Adipocyte (in vitro differentiated cells): ENCODE measurements around the gene AQP12A.
A peak's percentile ranks its signal among the peaks of the same experiment; 100 is the strongest.

ENCODE experiments used
- DNase-seq: peaks from one replicate; pipeline ENCODE4 v3.0.0-alpha.2; 2015; ENCODE audit warnings: low read depth
- H3K27me3 ChIP-seq: replicated peaks from 2 replicates; pipeline ENCODE4 v1.7.0; 2013; ENCODE audit warnings: mild to moderate bottlenecking, low read length, moderate library complexity; ENCODE audit not compliant: control insufficient read depth, insufficient read depth
- H3K36me3 ChIP-seq: 2 replicates; pipeline ENCODE4 v1.7.0; 2013; ENCODE audit warnings: low read length, mild to moderate bottlenecking, moderate library complexity; ENCODE audit not compliant: control insufficient read depth, insufficient read depth, severe bottlenecking
- H3K4me1 ChIP-seq: 2 replicates; pipeline ENCODE4 v1.7.0; 2013; ENCODE audit warnings: mild to moderate bottlenecking, low read length, moderate library complexity; ENCODE audit not compliant: control insufficient read depth, insufficient read depth
- H3K4me3 ChIP-seq: 2 replicates; pipeline ENCODE4 v1.7.0; 2013; ENCODE audit warnings: mild to moderate bottlenecking, low read length, moderate library complexity
- H3K9ac ChIP-seq: 2 replicates; pipeline ENCODE4 v1.7.0; 2013; ENCODE audit warnings: mild to moderate bottlenecking, low read length, moderate library complexity
- H3K9me3 ChIP-seq: 2 replicates; pipeline ENCODE4 v1.7.0; 2013; ENCODE audit warnings: mild to moderate bottlenecking, low read length, moderate library complexity; ENCODE audit not compliant: control insufficient read depth

The AQP12A gene

GRCh38 chr2:240702640-240703011 lies 11.0 kb downstream of the AQP12A start:
- Histone ChIP-seq H3K4me3 (no peak overlapping the region), H3K4me1 (no peaks in the 10 kb centered on the region), H3K36me3 (no peaks in the 10 kb centered on the region), H3K9me3 (no peaks in the 10 kb centered on the region), H3K9ac (no peak overlapping the region), H3K27me3 (peaks cover 46% of the 10 kb centered on the region)
- no peak for DNase-seq

- H3K9me3 ChIP-seq, result peaks cover 6% of the 10 kb centered on the region
- H3K27me3 ChIP-seq, result peaks cover 56% of the 10 kb centered on the region
- no peaks in the 10 kb centered on the region for H3K36me3 ChIP-seq
- no peak for DNase-seq
- H3K9ac ChIP-seq, result no peak overlapping the region
- no peaks in the 10 kb centered on the region for H3K4me1 ChIP-seq
- H3K4me3 ChIP-seq, result no peak overlapping the region
Measured at GRCh38 chr2:240703417-240704341, 12.0 kb downstream of the AQP12A start.

GRCh38 chr2:240704651-240705050 lies 13.0 kb downstream of the AQP12A start:
- H3K27me3 ChIP-seq, result peaks cover 66% of the 10 kb centered on the region
- no peak overlapping the region for H3K9ac ChIP-seq

GRCh38 chr2:240705204-240705791 lies 13.6 kb downstream of the AQP12A start:
- Histone ChIP-seq H3K36me3 (no peaks in the 10 kb centered on the region), H3K4me1 (no peaks in the 10 kb centered on the region), H3K4me3 (no peak overlapping the region), H3K9me3 (peaks cover 8% of the 10 kb centered on the region), H3K27me3 (peaks cover 70% of the 10 kb centered on the region), H3K9ac (no peak overlapping the region)
- DNase-seq, result no peak

More at GRCh38 chr2:240704651-240705050, 13.0 kb downstream of the AQP12A start:
- Histone ChIP-seq H3K4me1 (no peaks in the 10 kb centered on the region), H3K4me3 (no peak overlapping the region), H3K9me3 (peaks cover 8% of the 10 kb centered on the region), H3K36me3 (no peaks in the 10 kb centered on the region)
- peak; percentile 4 for DNase-seq

GRCh38 chr2:240707043-240707756 lies 15.5 kb downstream of the AQP12A start:
- Histone ChIP-seq H3K27me3 (peaks cover 75% of the 10 kb centered on the region), H3K4me1 (no peaks in the 10 kb centered on the region), H3K9ac (no peak overlapping the region), H3K36me3 (no peaks in the 10 kb centered on the region), H3K9me3 (peaks cover 8% of the 10 kb centered on the region), H3K4me3 (no peak overlapping the region)
- no peak for DNase-seq

- peaks cover 8% of the 10 kb centered on the region for H3K9me3 ChIP-seq
- H3K36me3 ChIP-seq, result no peaks in the 10 kb centered on the region
- no peak for DNase-seq
- H3K9ac ChIP-seq, result no peak overlapping the region
- peaks cover 74% of the 10 kb centered on the region for H3K27me3 ChIP-seq
- H3K4me1 ChIP-seq, result no peaks in the 10 kb centered on the region
- H3K4me3 ChIP-seq, result no peak overlapping the region
Measured at GRCh38 chr2:240707821-240708220, 16.2 kb downstream of the AQP12A start.

DNA sequence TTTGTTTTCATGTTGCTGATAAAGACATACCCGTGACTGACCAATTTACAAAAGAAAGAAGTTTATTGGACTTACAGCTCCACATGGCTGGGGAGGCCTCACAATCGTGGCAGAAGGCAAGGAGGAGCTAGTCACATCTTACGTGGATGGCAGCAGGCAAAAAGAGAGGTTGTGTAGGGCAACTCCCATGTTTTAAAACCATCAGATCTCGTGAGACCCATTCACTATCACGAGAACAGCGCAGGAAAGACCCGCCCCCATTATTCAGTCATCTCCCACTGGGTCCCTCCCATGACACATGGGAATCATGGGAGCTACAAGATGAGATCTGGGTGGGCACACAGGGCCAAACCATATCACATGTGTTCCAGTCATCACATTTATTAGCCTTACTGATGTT lies 16.8 kb downstream of the AQP12A start:
- no peak for DNase-seq
- no peak overlapping the region for H3K9ac ChIP-seq
- peaks cover 73% of the 10 kb centered on the region for H3K27me3 ChIP-seq
- H3K4me1 ChIP-seq, result no peaks in the 10 kb centered on the region
- no peak overlapping the region for H3K4me3 ChIP-seq
- peaks cover 8% of the 10 kb centered on the region for H3K9me3 ChIP-seq
- H3K36me3 ChIP-seq, result no peaks in the 10 kb centered on the region

DNA sequence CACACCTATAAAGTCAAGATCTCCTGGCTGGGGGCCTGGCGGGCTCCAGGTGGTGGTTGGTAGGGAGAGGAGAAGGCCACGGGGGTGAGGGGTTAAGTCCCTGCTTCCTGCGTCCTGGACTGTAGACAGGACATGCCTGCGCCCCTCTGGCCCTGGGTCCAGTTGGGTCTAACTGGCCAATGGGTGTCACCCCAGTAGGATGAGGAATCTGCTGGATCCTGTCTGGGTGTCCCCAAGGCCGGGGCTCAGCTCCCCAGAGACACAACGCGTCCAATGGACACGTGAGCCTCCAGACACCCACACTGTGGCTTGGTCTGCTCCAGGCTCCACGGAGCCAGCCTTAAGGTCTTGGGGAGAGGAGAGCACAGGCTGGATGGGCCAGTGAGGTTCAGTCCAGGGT lies 19.6 kb downstream of the AQP12A start:
- no peak overlapping the region for H3K4me3 ChIP-seq
- no peaks in the 10 kb centered on the region for H3K4me1 ChIP-seq
- peaks cover 8% of the 10 kb centered on the region for H3K9me3 ChIP-seq
- H3K9ac ChIP-seq, result no peak overlapping the region
- H3K36me3 ChIP-seq, result no peaks in the 10 kb centered on the region
- H3K27me3 ChIP-seq, result peaks cover 82% of the 10 kb centered on the region
- DNase-seq, result no peak

DNA sequence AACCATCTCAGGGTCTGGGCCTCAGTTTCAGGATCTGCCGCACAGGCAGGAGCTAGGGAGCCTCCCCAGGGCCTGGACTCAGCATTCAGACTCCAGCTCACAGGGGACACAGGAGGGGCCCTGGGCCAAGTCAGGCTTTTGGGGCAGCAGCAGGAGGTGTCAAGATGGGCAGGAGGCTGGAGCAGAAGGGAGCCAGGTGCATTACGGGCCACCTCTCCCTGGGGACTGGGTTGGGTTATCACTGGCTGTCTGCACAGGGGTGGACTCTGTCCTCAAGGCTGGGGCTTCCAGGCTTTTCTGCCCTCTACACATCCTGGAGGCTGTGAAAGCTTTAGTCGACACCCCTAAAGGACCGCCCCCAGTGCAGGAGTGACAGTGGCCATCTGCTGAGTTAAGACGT lies 20.0 kb downstream of the AQP12A start:
- Histone ChIP-seq H3K9ac (no peak overlapping the region), H3K9me3 (peaks cover 8% of the 10 kb centered on the region), H3K4me1 (no peaks in the 10 kb centered on the region), H3K27me3 (peaks cover 84% of the 10 kb centered on the region), H3K36me3 (no peaks in the 10 kb centered on the region), H3K4me3 (no peak overlapping the region)
- DNase-seq, result no peak

DNA sequence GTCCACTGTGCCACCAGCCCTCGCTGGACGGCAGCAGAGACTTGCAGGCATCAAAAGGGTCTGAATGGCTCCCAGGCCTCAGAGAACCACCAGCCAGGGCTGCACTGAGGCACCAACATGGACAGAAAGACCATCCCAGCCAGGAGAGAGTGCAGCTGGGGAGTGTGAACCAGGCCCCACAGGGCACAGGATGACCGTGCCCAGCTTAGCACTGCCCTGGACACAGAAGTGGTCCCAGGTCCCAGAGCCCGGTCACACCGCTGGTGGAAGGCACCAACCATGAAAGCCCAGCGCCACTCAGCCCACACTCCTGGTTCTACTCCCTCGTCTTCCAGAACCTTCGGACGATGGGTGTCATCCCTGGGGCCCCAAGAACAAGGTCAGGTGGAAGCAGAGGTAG lies 20.5 kb downstream of the AQP12A start:
- Histone ChIP-seq H3K4me3 (no peak overlapping the region), H3K4me1 (no peaks in the 10 kb centered on the region), H3K9ac (no peak overlapping the region), H3K9me3 (peaks cover 8% of the 10 kb centered on the region), H3K27me3 (peaks cover 83% of the 10 kb centered on the region), H3K36me3 (no peaks in the 10 kb centered on the region)
- no peak for DNase-seq
